Lower lobe of right lung (tissue), 2 donors: ENCODE measurements around the gene SPACA5. TPM values are rescaled to one million over a fixed set of nuclear protein-coding genes. Genes with fewer than 3 reads are reported as not detected.
"Not testable (repeated sequence)": the region's sequence is repeated elsewhere in the genome, so short reads cannot be mapped to it uniquely, and the experiment has no call there.

Source experiments
- ATAC-seq, 2 donors: fragments of 200-7000 bp; cut with Tn5 transposase; one replicate each; pipeline ENCODE4 v1.9.1; 2020 to 2022; ENCODE audit warnings: mild to moderate bottlenecking in 2 of 2, moderate library complexity in 2 of 2
- DNase-seq: peaks from one replicate; pipeline ENCODE4 v3.0.0-alpha.2; 2020
- H3K27ac ChIP-seq: fragments of 200-600 bp; one replicate; pipeline ENCODE4 v1.8.0; 2022
- H3K27me3 ChIP-seq: fragments of 200-600 bp; one replicate; pipeline ENCODE4 v1.8.0; 2022; ENCODE audit warnings: low read depth
- H3K36me3 ChIP-seq: fragments of 200-600 bp; one replicate; pipeline ENCODE4 v1.8.0; 2022; ENCODE audit warnings: mild to moderate bottlenecking
- H3K4me1 ChIP-seq: fragments of 200-600 bp; one replicate; pipeline ENCODE4 v1.8.0; 2022
- H3K4me3 ChIP-seq: fragments of 200-600 bp; one replicate; pipeline ENCODE4 v1.8.0; 2022; ENCODE audit warnings: mild to moderate bottlenecking
- H3K9me3 ChIP-seq: fragments of 200-600 bp; one replicate; pipeline ENCODE4 v1.8.0; 2022
- intact Hi-C: fragments of 100-400 bp; cut with DNase I; formaldehyde crosslinking; loops from one replicate; pipeline ENCODE4 v1.11.0; 2022
- total RNA-seq: library from RNA; stranded (reverse); fragmentation: NEBNext Ultra II Directional; extraction: Animal tissue kit (Norgen Biotek cat#: 25700); gene quantifications from one replicate; pipeline ENCODE4 v1.2.1, GENCODE V29; 2021
- TF ChIP-seq, protein P1 (sequence below): fragments of 200-600 bp; IDR thresholded peaks from one replicate; pipeline ENCODE4 v1.8.0; 2022; ENCODE audit warnings: antibody characterized with exemption, mild to moderate bottlenecking
- donor health status: DM: no; HTN: yes; CAD: no; lungs with severe emphysema.

SPACA5 gene
- total RNA-seq, 1 donor from 2014 or later, result not detected

DNA sequence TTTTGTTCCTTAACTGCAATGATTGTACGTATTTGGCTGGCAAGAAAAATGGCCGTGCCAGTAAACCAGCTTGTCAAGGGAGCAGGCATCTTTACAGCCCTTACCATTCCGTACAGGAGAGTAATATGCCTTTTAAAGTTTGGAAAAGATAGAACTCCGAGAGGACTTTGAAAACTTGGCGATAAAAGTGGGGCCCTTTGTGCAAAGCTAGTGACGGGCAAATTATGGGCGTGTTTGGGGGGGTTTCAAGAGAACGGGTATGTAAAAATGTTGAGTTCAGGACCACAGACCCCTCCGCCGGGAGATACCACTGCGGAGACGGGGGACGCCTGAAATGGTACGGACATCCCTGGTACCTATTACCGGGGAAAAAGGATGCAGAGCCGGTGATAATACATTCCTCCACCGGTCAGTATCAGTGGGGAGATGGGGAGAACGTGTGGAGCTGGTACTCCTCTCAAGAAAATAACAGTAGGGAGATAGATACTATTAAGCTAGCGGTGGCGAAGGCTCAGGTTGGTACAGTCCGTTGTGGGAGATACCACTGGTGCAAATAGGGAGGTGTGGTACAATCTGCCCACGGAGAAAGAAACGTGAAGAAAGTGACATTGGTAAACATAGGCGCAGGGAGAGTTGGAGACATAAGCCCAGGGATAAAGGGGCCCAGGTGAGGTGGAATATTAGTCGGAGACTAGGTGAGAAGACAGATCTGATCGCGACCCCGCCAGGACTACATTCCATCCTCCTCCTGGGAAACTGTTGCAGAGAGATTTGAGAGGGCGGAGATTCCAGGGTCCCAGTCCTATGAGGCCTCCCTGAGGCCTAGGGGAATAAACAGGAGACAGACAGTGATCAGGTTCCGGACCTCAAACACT lies 14.5 kb downstream of the SPACA5 start:
- intact Hi-C loops, result loop anchor here (10.0 kb wide), 1 partner anchor 166 kb away; no protein-coding TSS in a partner anchor
- no peaks in the 10 kb centered on the region for H3K4me1 ChIP-seq
- no peaks in the 10 kb centered on the region for H3K9me3 ChIP-seq
- no peaks in the 10 kb centered on the region for H3K27me3 ChIP-seq
- TF ChIP-seq, protein P1, sequence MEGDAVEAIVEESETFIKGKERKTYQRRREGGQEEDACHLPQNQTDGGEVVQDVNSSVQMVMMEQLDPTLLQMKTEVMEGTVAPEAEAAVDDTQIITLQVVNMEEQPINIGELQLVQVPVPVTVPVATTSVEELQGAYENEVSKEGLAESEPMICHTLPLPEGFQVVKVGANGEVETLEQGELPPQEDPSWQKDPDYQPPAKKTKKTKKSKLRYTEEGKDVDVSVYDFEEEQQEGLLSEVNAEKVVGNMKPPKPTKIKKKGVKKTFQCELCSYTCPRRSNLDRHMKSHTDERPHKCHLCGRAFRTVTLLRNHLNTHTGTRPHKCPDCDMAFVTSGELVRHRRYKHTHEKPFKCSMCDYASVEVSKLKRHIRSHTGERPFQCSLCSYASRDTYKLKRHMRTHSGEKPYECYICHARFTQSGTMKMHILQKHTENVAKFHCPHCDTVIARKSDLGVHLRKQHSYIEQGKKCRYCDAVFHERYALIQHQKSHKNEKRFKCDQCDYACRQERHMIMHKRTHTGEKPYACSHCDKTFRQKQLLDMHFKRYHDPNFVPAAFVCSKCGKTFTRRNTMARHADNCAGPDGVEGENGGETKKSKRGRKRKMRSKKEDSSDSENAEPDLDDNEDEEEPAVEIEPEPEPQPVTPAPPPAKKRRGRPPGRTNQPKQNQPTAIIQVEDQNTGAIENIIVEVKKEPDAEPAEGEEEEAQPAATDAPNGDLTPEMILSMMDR, result no peak
- no peaks in the 10 kb centered on the region for H3K36me3 ChIP-seq
- peak overlapping the region; percentile 57 for H3K4me3 ChIP-seq
- ATAC-seq, result peak; percentile 87 to 91
- peak overlapping the region; percentile 90 for H3K27ac ChIP-seq
- DNase-seq, result peak; percentile 78

DNA sequence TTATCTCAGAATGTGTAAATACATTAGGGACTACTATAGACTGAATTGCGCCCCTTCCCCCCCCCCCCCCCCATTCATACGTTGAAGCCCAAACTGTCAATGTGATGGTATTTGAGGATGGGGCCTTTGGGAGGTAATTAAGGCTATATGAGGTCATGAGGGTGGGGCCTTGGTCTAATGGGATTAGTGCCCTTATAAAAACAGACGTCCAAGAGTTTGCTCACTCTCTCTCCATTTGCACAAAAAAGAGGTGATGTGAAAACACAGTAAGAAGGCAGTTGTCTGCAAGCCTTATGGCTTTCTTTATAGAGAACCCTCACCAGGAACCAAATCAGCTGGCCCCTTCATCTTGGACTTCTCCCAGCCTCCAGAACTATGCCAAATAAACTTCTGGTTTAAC lies 15.3 kb downstream of the SPACA5 start:
- TF ChIP-seq, protein P1, result no peak
- DNase-seq (no peak), ATAC-seq (no peak)
- no peaks in the 10 kb centered on the region for H3K4me1 ChIP-seq
- peak overlapping the region; percentile 57 for H3K4me3 ChIP-seq
- H3K27ac ChIP-seq, result no peak overlapping the region
- H3K9me3 ChIP-seq, result no peaks in the 10 kb centered on the region
- no peaks in the 10 kb centered on the region for H3K27me3 ChIP-seq
- intact Hi-C loops, result loop anchor here (10.0 kb wide), 1 partner anchor 167 kb away; no protein-coding TSS in a partner anchor
- H3K36me3 ChIP-seq, result no peaks in the 10 kb centered on the region

DNA sequence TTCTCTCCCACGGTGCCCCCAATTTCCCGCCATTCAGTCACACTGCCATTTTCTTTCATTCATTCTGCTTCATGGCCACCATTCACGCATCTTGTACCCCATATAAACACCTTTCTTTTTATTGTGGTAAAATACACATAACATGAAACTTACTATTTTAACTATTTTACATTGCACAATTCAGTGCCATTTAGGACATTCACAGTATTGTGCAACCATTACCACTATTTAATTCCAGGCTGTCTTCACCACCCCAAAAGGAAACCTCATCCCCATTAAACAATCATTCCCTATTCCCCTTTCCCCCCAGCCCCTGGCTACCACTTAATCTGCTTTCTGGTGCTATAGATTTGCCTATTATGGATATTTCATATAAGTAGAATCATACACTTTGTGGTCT lies 15.9 kb downstream of the SPACA5 start:
- no peaks in the 10 kb centered on the region for H3K27me3 ChIP-seq
- intact Hi-C loops, result loop anchor here (10.0 kb wide), 1 partner anchor 168 kb away; no protein-coding TSS in a partner anchor
- no peaks in the 10 kb centered on the region for H3K9me3 ChIP-seq
- DNase-seq, result no peak
- H3K4me3 ChIP-seq, result no peak overlapping the region
- H3K36me3 ChIP-seq, result no peaks in the 10 kb centered on the region
- no peak overlapping the region for H3K27ac ChIP-seq
- no peaks in the 10 kb centered on the region for H3K4me1 ChIP-seq
- TF ChIP-seq, protein P1, result no peak
- no peak for ATAC-seq

DNA sequence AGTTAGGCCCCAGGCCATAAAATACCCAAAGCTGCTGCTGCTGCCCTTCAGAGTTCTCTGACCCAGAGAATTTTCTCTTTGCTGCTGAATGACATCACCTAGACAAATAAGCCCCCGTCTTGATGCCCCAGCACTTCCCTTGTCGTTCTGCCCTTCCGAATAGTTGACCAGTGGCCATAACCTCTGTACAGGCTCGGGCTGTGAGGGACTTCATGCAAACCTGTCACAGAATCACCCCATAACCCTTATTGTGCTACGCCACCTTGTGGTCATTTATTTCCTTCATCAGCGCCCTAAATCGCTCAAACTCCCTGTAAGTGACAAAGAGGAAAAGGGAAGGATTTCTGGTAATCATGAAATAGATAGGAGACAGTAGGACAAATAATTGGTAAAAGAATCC lies 18.8 kb downstream of the SPACA5 start:
- Histone ChIP-seq H3K27me3 (no peaks in the 10 kb centered on the region), H3K27ac (no peak overlapping the region), H3K4me1 (no peaks in the 10 kb centered on the region), H3K9me3 (no peaks in the 10 kb centered on the region), H3K4me3 (no peak overlapping the region), H3K36me3 (no peaks in the 10 kb centered on the region)
- ATAC-seq (peak; percentile 78 to 85), DNase-seq (no peak)
- intact Hi-C loops, result loop anchor here (10.0 kb wide), 1 partner anchor 171 kb away; no protein-coding TSS in a partner anchor
- TF ChIP-seq, protein P1, result peak; percentile 60

DNA sequence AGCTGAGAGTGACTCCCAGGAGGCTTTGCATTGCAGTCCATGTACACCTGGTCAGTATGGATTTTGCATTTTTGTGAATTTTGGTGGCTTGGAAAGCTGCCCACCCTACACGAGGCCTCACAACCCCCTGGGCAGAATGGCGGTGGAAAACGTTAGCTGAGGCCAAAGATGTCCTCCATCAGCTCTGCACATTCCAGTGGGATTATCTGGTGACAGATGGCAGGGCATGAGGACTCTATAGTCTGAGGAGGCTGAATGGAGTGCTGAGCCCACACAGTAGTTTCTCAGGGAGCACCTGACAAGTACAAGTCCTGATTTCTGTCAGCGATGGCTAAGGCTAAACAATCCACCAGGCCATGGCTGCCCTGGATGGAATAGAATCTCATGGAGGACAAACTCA lies 20.8 kb downstream of the SPACA5 start:
- H3K27me3 ChIP-seq, H3K27ac ChIP-seq, H3K9me3 ChIP-seq, H3K4me1 ChIP-seq, H3K36me3 ChIP-seq, H3K4me3 ChIP-seq, DNase-seq, ATAC-seq: not testable (repeated sequence)
- intact Hi-C loops, result loop anchor here (10.0 kb wide), 1 partner anchor 173 kb away; no protein-coding TSS in a partner anchor

DNA sequence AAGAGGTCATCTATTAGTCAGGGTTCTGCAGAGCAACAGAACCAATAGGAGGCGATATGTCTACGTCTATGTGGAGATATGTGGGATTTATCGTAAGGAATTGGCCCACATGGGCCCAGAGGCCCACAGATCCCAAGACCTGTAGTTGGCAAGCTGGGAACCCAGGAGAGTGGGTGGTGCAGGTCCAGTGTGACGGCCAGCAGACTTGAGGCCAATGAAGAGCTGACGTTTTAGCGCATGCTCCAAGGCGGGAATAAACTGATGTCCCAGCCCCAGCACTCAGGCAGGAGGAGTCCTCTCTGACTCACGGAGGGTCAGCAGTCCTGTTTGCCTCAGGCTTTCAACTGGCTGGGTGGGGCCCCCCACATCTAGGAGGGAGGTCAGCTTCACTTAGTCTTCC lies 21.3 kb downstream of the SPACA5 start:
- intact Hi-C loops, result loop anchor here (10.0 kb wide), 1 partner anchor 173 kb away; no protein-coding TSS in a partner anchor
- DNase-seq, result no peak

More for the DNA sequence above, 21.3 kb downstream of the SPACA5 start:
- ATAC-seq, result no peak
- H3K4me3 ChIP-seq, result no peak overlapping the region
- H3K27ac ChIP-seq, result no peak overlapping the region
- TF ChIP-seq, protein P1, result no peak
- H3K9me3 ChIP-seq, result no peaks in the 10 kb centered on the region
- no peaks in the 10 kb centered on the region for H3K27me3 ChIP-seq
- H3K36me3 ChIP-seq, result no peaks in the 10 kb centered on the region
- H3K4me1 ChIP-seq, result no peaks in the 10 kb centered on the region
